Activated naive CD4-positive, alpha-beta T cell treated with anti-CD3 and anti-CD28 coated beads, Interleukin-2, amount 50 U/mL, for 16 hours (primary cell): ENCODE results near the gene WASHC2A.
"Not testable (repeated sequence)": the region's sequence is repeated elsewhere in the genome, so short reads cannot be mapped to it uniquely, and the experiment has no call there.

ENCODE experiments used
- DNase-seq: peaks from one replicate; pipeline ENCODE4 v3.0.0-alpha.2; 2020

WASHC2A gene, protein sequence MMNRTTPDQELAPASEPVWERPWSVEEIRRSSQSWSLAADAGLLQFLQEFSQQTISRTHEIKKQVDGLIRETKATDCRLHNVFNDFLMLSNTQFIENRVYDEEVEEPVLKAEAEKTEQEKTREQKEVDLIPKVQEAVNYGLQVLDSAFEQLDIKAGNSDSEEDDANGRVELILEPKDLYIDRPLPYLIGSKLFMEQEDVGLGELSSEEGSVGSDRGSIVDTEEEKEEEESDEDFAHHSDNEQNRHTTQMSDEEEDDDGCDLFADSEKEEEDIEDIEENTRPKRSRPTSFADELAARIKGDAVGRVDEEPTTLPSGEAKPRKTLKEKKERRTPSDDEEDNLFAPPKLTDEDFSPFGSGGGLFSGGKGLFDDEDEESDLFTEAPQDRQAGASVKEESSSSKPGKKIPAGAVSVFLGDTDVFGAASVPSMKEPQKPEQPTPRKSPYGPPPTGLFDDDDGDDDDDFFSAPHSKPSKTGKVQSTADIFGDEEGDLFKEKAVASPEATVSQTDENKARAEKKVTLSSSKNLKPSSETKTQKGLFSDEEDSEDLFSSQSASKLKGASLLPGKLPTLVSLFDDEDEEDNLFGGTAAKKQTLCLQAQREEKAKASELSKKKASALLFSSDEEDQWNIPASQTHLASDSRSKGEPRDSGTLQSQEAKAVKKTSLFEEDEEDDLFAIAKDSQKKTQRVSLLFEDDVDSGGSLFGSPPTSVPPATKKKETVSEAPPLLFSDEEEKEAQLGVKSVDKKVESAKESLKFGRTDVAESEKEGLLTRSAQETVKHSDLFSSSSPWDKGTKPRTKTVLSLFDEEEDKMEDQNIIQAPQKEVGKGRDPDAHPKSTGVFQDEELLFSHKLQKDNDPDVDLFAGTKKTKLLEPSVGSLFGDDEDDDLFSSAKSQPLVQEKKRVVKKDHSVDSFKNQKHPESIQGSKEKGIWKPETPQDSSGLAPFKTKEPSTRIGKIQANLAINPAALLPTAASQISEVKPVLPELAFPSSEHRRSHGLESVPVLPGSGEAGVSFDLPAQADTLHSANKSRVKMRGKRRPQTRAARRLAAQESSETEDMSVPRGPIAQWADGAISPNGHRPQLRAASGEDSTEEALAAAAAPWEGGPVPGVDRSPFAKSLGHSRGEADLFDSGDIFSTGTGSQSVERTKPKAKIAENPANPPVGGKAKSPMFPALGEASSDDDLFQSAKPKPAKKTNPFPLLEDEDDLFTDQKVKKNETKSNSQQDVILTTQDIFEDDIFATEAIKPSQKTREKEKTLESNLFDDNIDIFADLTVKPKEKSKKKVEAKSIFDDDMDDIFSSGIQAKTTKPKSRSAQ (N-terminal part only)

GRCh38 chr10:50067546-50068351 is at the start of gene WASHC2A:
TSS of gene WASHC2A (plus strand) at chr10:50067954. CDS start at chr10:50068006, 52 bp downstream.
- peak; percentile 84 for DNase-seq

GRCh38 chr10:50019279-50019678 is 48.5 kb upstream of the WASHC2A start:
- DNase-seq, result not testable (repeated sequence)

- DNase-seq, result not testable (repeated sequence)
Observed at GRCh38 chr10:50020451-50021024, 47.2 kb upstream of the WASHC2A start.

DNA sequence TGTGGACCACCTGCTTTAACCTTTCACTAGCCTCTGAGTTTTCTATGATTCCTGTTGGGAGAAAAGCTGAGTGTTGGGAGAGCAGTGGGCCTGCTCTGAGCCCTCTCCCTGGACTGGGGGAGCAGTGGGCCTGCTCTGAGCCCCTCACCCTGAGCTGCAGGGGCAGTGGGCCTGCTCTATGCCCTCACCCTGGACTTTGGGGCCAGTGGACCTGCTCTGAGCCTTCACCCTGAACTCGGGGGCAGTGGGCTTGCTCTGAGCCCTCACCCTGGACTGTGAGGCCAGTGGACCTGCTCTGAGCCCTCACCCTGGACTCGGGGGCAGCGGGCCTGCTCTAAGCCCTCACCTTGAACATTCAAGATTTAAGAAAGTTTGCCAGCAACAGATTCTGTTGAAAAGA is 46.1 kb upstream of the WASHC2A start:
- DNase-seq, result no peak

DNA sequence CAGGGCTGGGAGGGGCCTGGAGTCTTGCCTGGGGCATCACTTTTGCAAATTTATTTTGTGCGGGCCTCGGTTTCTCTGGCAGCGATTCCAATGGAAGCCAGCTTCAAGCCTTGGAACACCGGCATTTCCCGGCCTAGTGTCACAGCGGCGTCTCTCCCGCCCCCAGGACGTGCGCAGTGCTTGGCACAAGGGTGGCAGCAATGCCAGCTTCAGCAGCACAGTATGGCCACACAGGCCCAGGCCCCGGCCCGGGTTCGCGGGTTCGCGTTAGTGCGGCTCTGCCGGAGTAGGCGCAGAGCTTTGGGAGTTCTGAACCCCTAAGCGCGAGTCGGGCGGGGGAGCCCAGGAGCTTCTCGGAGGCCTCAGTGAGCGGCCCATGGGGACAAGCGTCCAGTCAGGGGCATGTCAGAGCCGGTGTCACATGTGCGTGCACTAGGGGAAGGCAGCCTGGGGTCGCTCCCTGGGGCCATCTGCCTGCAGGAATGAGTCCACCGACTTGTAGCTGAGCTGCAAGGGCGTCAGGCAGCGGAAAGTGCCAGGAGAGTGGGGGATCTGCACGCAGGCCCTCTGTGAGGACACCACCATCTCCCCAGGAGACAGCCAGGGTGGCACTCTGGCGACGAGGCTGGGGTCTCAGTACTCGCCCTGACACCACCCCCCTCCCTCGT is 42.9 kb upstream of the WASHC2A start:
- not testable (repeated sequence) for DNase-seq

- no peak for DNase-seq
Observed at GRCh38 chr10:50025627-50026026, 42.1 kb upstream of the WASHC2A start.

DNA sequence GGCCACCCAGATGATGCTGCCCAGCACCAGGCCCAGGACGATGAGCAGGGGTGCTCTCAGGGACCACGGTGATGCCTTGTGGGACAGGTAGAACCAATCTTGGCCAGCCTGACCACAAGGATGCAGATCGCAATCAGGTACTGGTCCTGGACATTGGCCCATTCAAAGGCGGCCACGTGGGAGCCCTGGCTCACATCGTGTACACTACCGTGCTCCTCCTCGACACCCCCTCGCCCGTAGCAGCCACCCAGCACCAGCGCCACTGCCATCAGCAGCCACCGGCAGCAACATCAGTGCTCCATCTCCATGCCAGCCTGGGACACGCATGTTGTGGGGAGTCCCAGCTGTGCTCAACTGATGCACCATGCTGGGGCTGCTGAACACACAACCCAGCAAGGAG is 40.6 kb upstream of the WASHC2A start:
- DNase-seq, result no peak

- no peak for DNase-seq
Observed at GRCh38 chr10:50033481-50033880, 34.3 kb upstream of the WASHC2A start.

GRCh38 chr10:50035337-50035736 is 32.4 kb upstream of the WASHC2A start:
- not testable (repeated sequence) for DNase-seq

DNA sequence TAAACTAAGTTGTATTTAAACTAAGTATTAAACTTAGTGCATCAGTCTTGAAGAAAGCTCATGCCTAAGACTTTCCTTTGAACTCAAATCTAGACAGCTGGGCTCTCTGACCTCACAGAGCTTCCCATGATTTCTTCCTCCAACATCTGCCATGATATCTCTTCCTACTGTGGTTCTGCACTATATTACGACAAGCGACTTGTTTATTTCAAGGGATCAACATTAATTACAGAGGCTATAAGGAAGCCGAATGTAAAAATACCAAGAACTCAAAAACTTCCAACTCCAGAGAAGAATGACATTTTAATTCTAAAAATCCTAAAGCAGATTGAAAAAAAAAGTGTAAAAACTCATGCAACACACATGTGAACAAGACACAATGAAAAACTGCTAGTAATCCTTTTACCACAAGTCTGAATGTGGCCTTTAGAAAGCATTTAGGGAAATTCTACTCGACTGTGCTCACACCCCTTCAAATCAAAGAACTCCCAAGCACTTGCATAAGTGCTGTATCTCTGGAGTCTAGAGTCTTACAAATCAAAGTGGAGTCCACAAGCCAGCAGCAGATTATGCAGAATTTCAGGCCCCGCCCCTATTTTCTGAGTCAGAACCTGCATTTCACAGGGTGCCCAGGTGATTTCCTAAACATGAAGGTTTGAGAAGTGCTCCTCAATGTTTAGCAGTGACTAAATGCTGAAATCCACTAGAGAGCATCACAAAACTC is 22.7 kb upstream of the WASHC2A start:
- no peak for DNase-seq

DNA sequence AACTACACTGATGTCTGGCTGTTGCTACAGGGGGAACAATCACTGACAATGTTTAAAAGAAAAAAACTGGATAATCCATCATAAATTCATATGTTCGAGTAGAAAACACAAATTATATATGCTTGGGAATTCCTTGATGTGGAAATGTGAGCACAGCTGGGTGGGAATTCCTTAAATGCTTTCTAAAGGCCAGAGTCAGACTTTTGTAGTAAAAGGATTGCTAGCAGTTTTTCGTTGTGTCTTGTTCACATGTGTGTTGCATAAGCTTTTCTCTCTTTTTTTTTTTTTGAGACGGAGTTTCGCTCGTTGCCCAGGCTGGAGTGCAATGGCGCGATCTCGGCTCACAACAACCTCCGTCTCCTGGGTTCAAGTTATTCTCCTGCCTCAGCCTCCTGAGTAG is 21.3 kb upstream of the WASHC2A start:
- not testable (repeated sequence) for DNase-seq

- DNase-seq, result not testable (repeated sequence)
Observed at GRCh38 chr10:50047594-50047993, 20.2 kb upstream of the WASHC2A start.

- not testable (repeated sequence) for DNase-seq
Observed at GRCh38 chr10:50051995-50052660, 15.6 kb upstream of the WASHC2A start.

- not testable (repeated sequence) for DNase-seq
Observed at GRCh38 chr10:50052778-50053376, 14.9 kb upstream of the WASHC2A start.

- DNase-seq, result not testable (repeated sequence)
Observed at GRCh38 chr10:50055494-50056292, 12.1 kb upstream of the WASHC2A start.

- not testable (repeated sequence) for DNase-seq
Observed at GRCh38 chr10:50056654-50057053, 11.1 kb upstream of the WASHC2A start.

GRCh38 chr10:50058727-50059126 is 9.0 kb upstream of the WASHC2A start:
- not testable (repeated sequence) for DNase-seq

- DNase-seq, result not testable (repeated sequence)
Observed at GRCh38 chr10:50059946-50060345, 7.8 kb upstream of the WASHC2A start.
